Eye (tissue), 1 donor: Measurements from ENCODE around the gene SLC8A3.

Experiments used
- DNase-seq: peaks from one replicate; pipeline ENCODE4 v3.0.0-alpha.2; 2015

SLC8A3 gene

GRCh38 chr14:70116278-70116677, 72.5 kb downstream of the SLC8A3 start:
- no peak for DNase-seq

GRCh38 chr14:70114621-70115156, 74.1 kb downstream of the SLC8A3 start:
- DNase-seq = no peak

- DNase-seq = no peak
Measured at GRCh38 chr14:70113211-70113610, 75.5 kb downstream of the SLC8A3 start.

- no peak for DNase-seq
Measured at GRCh38 chr14:70108419-70108818, 80.3 kb downstream of the SLC8A3 start.

- no peak for DNase-seq
Measured at GRCh38 chr14:70107309-70107708, 81.4 kb downstream of the SLC8A3 start.

- no peak for DNase-seq
Measured at GRCh38 chr14:70100071-70100470, 88.7 kb downstream of the SLC8A3 start.

GRCh38 chr14:70098250-70098809, 90.4 kb downstream of the SLC8A3 start:
- no peak for DNase-seq

- no peak for DNase-seq
Measured at GRCh38 chr14:70097576-70098249, 91.0 kb downstream of the SLC8A3 start.

- peak; percentile 38 for DNase-seq
Measured at GRCh38 chr14:70096866-70097265, 91.9 kb downstream of the SLC8A3 start.

GRCh38 chr14:70094631-70095030, 94.1 kb downstream of the SLC8A3 start:
- DNase-seq = no peak

- no peak for DNase-seq
Measured at GRCh38 chr14:70094106-70094505, 94.6 kb downstream of the SLC8A3 start.

- no peak for DNase-seq
Measured at GRCh38 chr14:70093156-70093555, 95.6 kb downstream of the SLC8A3 start.

- DNase-seq = no peak
Measured at GRCh38 chr14:70087380-70087697, 101.4 kb downstream of the SLC8A3 start.

- DNase-seq = peak; percentile 67
Measured at GRCh38 chr14:70086685-70087379, 101.9 kb downstream of the SLC8A3 start.

GRCh38 chr14:70084226-70084625, 104.5 kb downstream of the SLC8A3 start:
- DNase-seq = no peak

- no peak for DNase-seq
Measured at GRCh38 chr14:70082394-70082793, 106.4 kb downstream of the SLC8A3 start.

GRCh38 chr14:70080076-70080475, 108.7 kb downstream of the SLC8A3 start:
- no peak for DNase-seq

GRCh38 chr14:70078329-70078728, 110.4 kb downstream of the SLC8A3 start:
- DNase-seq = no peak

GRCh38 chr14:70077720-70078119, 111.0 kb downstream of the SLC8A3 start:
- no peak for DNase-seq

- no peak for DNase-seq
Measured at GRCh38 chr14:70077005-70077404, 111.7 kb downstream of the SLC8A3 start.

GRCh38 chr14:70073924-70074566, 114.7 kb downstream of the SLC8A3 start:
- DNase-seq = peak; percentile 81

GRCh38 chr14:70069186-70069585, 119.6 kb downstream of the SLC8A3 start:
- no peak for DNase-seq

- no peak for DNase-seq
Measured at GRCh38 chr14:70067810-70068209, 120.9 kb downstream of the SLC8A3 start.
